ENCODE results near the gene A4GALT. TPM values are rescaled to one million over a fixed set of nuclear protein-coding genes. Genes with fewer than 3 reads are reported as not detected.

Gene A4GALT
- total and polyA plus RNA-seq, 2 experiments from 2014 or later: 7.0 to 16.2 TPM

DNA sequence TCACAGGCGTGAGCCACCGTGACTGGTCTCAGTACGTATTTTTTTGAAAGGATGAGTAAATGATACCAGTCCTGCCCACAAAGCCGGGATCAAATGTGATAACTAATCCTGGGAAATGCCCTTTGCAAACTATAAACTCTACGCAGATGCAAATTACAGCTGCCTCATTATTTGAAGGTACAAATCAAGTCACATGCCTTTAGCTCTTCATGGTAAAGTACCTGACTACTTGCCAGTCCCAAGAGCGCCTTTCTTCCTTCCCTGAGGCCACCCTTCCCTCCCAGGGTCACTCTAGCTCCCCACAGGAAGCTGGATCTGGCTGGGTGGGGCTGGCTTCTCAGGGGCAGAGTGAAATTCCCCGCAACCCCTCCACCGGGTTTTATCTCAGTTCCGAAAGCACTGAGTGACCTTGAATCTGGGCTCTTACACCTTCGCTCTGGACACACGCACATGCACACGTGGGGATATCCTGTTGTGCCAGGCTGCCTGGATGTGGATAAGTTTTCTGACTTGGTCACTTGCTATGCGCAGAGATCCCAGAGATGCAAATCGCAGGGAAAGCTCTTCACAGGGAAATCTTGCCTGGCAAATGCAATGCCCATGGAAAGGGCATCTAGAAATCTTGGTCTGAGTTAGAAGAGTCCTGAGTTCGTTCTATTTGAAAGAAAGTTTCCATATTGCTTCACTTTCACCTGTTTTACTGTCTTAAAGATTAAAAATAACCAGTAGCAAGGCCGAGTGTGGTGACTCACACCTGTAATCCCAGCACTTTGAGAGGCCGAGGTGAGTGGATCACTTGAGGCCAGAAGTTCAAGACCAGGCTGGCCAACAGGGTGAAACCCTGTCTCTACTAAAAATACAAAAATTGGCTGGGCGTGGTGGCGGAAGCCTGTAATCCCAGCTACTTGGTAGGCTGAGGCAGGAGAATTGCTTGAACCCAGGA is 8.5 kb downstream of the A4GALT start:
- no peak overlapping the region for H3K27ac Mint-ChIP-seq

More for the DNA sequence above, 8.5 kb downstream of the A4GALT start:
- ATAC-seq (no peak), DNase-seq (ENCODE audit: low spot score) (no peak)
- H3K4me1 ChIP-seq (ENCODE audit: insufficient read depth): peaks cover 7% of the 10 kb centered on the region; the same call in 1 of the 2 replicates
- H2AFZ ChIP-seq: no peak overlapping the region
- H3K36me3 Mint-ChIP-seq (ENCODE audit: low read depth): 0 out of 3 replicates have a peak, but pooled peaks cover 4% of the 10 kb centered on the region
- no peak overlapping the region for H3K4me3 ChIP-seq
- no peaks in the 10 kb centered on the region for H3K36me3 ChIP-seq (ENCODE audit: insufficient read depth)
- no peaks in the 10 kb centered on the region for H3K27me3 ChIP-seq (ENCODE audit: insufficient read depth)
- H3K79me2 ChIP-seq (replicated peaks; ENCODE audit: insufficient read depth): peaks cover 10% of the 10 kb centered on the region
- peaks cover 2% of the 10 kb centered on the region for H3K27me3 Mint-ChIP-seq (ENCODE audit: insufficient read depth, low read depth, poor library complexity)
- TF ChIP-seq EZH2 (IDR thresholded peaks at IDR 0.05; ENCODE audit: low read depth, unreplicated experiment) (no peak), ZNF114 (CRISPR knock-in tag; IDR thresholded peaks at IDR 0.05) (no peak), POLR2AphosphoS5 (IDR thresholded peaks at IDR 0.05; ENCODE audit: low read depth) (no peak), STAT1 (IDR thresholded peaks at IDR 0.05; ENCODE audit: unreplicated experiment) (no peak), NANOG (IDR thresholded peaks at IDR 0.05; ENCODE audit: borderline replicate concordance) (no peak), JUNB (IDR thresholded peaks at IDR 0.05; ENCODE audit: unreplicated experiment) (no peak), CREB1 (CRISPR knock-in tag; IDR thresholded peaks at IDR 0.05; ENCODE audit: low read depth) (no peak), ZNF331 (CRISPR knock-in tag; IDR thresholded peaks at IDR 0.05; ENCODE audit: low read depth) (no peak), EZH2phosphoT487 (IDR thresholded peaks at IDR 0.05; ENCODE audit: unreplicated experiment) (no peak)
- TF ChIP-seq, protein P1, sequence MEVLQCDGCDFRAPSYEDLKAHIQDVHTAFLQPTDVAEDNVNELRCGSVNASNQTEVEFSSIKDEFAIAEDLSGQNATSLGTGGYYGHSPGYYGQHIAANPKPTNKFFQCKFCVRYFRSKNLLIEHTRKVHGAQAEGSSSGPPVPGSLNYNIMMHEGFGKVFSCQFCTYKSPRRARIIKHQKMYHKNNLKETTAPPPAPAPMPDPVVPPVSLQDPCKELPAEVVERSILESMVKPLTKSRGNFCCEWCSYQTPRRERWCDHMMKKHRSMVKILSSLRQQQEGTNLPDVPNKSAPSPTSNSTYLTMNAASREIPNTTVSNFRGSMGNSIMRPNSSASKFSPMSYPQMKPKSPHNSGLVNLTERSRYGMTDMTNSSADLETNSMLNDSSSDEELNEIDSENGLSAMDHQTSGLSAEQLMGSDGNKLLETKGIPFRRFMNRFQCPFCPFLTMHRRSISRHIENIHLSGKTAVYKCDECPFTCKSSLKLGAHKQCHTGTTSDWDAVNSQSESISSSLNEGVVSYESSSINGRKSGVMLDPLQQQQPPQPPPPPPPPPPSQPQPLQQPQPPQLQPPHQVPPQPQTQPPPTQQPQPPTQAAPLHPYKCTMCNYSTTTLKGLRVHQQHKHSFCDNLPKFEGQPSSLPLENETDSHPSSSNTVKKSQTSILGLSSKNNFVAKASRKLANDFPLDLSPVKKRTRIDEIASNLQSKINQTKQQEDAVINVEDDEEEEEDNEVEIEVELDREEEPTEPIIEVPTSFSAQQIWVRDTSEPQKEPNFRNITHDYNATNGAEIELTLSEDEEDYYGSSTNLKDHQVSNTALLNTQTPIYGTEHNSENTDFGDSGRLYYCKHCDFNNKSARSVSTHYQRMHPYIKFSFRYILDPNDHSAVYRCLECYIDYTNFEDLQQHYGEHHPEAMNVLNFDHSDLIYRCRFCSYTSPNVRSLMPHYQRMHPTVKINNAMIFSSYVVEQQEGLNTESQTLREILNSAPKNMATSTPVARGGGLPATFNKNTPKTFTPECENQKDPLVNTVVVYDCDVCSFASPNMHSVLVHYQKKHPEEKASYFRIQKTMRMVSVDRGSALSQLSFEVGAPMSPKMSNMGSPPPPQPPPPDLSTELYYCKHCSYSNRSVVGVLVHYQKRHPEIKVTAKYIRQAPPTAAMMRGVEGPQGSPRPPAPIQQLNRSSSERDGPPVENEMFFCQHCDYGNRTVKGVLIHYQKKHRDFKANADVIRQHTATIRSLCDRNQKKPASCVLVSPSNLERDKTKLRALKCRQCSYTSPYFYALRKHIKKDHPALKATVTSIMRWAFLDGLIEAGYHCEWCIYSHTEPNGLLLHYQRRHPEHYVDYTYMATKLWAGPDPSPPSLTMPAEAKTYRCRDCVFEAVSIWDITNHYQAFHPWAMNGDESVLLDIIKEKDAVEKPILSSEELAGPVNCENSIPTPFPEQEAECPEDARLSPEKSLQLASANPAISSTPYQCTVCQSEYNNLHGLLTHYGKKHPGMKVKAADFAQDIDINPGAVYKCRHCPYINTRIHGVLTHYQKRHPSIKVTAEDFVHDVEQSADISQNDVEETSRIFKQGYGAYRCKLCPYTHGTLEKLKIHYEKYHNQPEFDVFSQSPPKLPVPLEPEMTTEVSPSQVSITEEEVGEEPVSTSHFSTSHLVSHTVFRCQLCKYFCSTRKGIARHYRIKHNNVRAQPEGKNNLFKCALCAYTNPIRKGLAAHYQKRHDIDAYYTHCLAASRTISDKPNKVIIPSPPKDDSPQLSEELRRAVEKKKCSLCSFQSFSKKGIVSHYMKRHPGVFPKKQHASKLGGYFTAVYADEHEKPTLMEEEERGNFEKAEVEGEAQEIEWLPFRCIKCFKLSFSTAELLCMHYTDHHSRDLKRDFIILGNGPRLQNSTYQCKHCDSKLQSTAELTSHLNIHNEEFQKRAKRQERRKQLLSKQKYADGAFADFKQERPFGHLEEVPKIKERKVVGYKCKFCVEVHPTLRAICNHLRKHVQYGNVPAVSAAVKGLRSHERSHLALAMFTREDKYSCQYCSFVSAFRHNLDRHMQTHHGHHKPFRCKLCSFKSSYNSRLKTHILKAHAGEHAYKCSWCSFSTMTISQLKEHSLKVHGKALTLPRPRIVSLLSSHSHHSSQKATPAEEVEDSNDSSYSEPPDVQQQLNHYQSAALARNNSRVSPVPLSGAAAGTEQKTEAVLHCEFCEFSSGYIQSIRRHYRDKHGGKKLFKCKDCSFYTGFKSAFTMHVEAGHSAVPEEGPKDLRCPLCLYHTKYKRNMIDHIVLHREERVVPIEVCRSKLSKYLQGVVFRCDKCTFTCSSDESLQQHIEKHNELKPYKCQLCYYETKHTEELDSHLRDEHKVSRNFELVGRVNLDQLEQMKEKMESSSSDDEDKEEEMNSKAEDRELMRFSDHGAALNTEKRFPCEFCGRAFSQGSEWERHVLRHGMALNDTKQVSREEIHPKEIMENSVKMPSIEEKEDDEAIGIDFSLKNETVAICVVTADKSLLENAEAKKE (CRISPR knock-in tag; IDR thresholded peaks at IDR 0.05): no peak
- TF ChIP-seq, protein P2, sequence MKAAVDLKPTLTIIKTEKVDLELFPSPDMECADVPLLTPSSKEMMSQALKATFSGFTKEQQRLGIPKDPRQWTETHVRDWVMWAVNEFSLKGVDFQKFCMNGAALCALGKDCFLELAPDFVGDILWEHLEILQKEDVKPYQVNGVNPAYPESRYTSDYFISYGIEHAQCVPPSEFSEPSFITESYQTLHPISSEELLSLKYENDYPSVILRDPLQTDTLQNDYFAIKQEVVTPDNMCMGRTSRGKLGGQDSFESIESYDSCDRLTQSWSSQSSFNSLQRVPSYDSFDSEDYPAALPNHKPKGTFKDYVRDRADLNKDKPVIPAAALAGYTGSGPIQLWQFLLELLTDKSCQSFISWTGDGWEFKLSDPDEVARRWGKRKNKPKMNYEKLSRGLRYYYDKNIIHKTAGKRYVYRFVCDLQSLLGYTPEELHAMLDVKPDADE (IDR thresholded peaks at IDR 0.05): no peak
- TF ChIP-seq, protein P3, sequence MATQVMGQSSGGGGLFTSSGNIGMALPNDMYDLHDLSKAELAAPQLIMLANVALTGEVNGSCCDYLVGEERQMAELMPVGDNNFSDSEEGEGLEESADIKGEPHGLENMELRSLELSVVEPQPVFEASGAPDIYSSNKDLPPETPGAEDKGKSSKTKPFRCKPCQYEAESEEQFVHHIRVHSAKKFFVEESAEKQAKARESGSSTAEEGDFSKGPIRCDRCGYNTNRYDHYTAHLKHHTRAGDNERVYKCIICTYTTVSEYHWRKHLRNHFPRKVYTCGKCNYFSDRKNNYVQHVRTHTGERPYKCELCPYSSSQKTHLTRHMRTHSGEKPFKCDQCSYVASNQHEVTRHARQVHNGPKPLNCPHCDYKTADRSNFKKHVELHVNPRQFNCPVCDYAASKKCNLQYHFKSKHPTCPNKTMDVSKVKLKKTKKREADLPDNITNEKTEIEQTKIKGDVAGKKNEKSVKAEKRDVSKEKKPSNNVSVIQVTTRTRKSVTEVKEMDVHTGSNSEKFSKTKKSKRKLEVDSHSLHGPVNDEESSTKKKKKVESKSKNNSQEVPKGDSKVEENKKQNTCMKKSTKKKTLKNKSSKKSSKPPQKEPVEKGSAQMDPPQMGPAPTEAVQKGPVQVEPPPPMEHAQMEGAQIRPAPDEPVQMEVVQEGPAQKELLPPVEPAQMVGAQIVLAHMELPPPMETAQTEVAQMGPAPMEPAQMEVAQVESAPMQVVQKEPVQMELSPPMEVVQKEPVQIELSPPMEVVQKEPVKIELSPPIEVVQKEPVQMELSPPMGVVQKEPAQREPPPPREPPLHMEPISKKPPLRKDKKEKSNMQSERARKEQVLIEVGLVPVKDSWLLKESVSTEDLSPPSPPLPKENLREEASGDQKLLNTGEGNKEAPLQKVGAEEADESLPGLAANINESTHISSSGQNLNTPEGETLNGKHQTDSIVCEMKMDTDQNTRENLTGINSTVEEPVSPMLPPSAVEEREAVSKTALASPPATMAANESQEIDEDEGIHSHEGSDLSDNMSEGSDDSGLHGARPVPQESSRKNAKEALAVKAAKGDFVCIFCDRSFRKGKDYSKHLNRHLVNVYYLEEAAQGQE (IDR thresholded peaks at IDR 0.05; ENCODE audit: unreplicated experiment): no peak
- TF ChIP-seq, protein P4, sequence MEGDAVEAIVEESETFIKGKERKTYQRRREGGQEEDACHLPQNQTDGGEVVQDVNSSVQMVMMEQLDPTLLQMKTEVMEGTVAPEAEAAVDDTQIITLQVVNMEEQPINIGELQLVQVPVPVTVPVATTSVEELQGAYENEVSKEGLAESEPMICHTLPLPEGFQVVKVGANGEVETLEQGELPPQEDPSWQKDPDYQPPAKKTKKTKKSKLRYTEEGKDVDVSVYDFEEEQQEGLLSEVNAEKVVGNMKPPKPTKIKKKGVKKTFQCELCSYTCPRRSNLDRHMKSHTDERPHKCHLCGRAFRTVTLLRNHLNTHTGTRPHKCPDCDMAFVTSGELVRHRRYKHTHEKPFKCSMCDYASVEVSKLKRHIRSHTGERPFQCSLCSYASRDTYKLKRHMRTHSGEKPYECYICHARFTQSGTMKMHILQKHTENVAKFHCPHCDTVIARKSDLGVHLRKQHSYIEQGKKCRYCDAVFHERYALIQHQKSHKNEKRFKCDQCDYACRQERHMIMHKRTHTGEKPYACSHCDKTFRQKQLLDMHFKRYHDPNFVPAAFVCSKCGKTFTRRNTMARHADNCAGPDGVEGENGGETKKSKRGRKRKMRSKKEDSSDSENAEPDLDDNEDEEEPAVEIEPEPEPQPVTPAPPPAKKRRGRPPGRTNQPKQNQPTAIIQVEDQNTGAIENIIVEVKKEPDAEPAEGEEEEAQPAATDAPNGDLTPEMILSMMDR (conservative IDR thresholded peaks at IDR 0.05; ENCODE audit: low read depth in 2 of 2): no peak
- no peak overlapping the region for H3K4me2 ChIP-seq
- no peak overlapping the region for H3K4me3 Mint-ChIP-seq
- H3K4me1 Mint-ChIP-seq: peaks cover 7% of the 10 kb centered on the region
- no peak overlapping the region for H3K27ac ChIP-seq (ENCODE audit: low read depth)
- H3F3A ChIP-seq (replicated peaks; ENCODE audit: low read depth): no peaks in the 10 kb centered on the region
- peaks cover 7% of the 10 kb centered on the region; the same call in 1 of the 3 replicates for H3K9me3 Mint-ChIP-seq
- no peaks in the 10 kb centered on the region for H3K9me2 ChIP-seq (ENCODE audit: insufficient read depth)
- H4K20me1 ChIP-seq (replicated peaks; ENCODE audit: insufficient read depth): no peaks in the 10 kb centered on the region
